NCI-H2171 treated with DMSO at 0.1 percent for 48 hours (cell line): ENCODE results near the gene ADAMTS2.

Source experiments
- DNase-seq: peaks from one replicate; lab custom pipeline; 2025; lab: John Stamatoyannopoulos, UW

Gene ADAMTS2

DNA sequence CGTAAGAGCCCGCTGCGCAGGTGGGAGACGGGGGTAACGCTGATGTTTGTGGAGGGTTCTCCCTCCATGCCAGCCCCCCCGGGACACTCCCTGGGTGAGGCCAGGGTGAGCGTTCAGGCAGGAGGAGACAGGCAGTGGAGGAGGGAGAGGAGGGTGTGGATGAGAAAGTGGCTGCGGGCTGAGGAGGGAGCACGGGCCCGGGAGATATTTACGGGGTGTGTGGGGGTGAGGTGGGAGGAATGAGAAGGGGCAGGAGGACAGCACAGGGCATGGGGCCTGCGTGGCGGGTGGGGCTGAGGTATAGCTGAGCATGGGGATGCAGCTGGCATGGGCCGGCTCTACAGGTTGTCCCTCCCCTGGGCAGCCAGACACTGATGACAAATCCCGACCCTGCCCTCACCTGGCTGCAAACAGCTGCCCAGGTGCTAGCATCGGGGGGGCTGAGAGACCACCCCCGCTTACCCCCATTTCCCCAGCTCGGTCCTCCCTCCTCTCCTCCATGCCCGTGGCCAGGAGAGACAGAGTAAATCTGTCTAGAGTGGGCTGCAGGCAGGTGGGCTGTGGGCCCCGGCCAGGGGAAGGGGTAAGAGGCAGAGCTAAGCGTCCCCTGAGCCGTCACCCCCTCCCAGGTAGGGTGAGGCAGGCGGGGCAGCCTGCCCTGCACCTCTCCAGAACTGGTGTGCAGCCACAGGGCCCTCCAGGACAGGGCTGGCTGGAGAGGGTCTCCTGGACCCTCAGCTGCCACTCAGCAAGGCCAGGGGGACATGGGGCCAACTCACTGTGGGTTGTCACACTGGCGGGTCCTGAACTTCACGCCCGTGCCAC is 205.9 kb downstream of the ADAMTS2 start:
- no peak for DNase-seq

- no peak for DNase-seq
Measured at GRCh38 chr5:179138568-179138925, 206.7 kb downstream of the ADAMTS2 start.

- DNase-seq: peak; percentile 2
Measured at GRCh38 chr5:179137643-179138567, 207.4 kb downstream of the ADAMTS2 start.

DNA sequence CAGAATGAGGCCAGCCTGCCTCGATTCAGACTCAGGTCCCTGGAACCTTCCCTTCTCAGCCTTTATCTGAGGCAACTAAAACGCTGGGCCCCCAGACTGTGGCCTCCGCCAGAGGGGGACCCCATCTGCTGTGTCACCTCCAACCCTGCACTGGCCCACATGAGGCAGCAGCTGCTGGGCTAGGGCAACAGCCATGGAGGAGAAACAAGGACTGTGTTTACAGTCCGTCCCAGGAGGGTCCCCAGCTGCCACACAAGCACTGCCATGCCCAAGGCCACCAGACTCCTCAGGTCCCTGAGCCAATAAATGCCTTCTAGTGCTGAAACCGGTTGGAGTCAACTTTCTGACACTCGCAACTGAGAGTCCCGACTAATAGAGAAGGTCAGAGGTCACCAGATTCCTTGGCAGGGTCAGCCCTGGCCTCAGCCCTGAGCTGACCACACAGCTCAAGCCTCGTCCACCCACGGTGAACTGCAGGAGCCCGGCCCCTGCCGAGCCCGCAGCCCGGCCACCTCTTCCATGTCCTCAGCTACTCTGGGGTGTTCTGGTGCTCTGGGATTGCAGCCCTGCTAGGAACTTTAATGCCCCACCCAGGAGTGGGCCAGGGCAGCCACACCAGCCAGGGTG is 208.1 kb downstream of the ADAMTS2 start:
- no peak for DNase-seq

DNA sequence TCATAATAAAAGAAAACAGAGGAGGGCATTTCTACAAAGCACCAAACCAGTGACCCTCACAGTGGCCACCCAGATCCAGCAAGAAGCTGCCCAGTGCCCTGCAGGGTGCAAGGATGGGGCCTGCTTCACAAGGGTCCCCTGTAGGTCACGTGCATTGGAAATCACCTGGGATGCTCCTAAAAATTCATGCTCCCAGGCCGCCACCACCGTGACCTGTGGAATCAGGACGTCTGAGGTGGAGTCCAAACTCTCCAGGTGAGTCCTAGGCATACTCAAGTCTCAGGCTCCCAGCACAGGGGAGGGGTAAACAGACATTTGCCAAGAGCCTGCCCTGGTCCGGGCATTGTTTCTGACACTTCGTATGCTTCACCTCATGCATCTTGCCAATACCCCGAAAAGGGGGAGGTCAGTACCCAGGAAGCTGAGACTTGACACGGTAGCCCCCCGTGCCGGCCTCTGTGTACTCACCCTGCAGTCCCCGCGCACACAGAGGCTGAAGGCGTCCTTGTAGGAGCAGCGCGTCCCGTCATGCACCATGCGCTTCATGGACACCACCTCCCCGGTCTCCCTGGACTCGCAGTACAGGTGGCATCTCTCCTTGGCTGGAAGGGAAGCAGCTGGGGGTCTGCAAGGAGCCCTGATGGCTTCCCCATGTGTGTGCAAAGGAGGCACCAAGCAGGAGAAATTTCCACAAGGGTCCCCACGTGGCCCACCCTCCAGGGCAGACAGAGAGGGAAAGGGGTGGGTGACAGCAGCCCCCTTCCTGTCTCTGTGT is 209.6 kb downstream of the ADAMTS2 start:
- DNase-seq: no peak

- no peak for DNase-seq
Measured at GRCh38 chr5:179135006-179135405, 210.3 kb downstream of the ADAMTS2 start.

DNA sequence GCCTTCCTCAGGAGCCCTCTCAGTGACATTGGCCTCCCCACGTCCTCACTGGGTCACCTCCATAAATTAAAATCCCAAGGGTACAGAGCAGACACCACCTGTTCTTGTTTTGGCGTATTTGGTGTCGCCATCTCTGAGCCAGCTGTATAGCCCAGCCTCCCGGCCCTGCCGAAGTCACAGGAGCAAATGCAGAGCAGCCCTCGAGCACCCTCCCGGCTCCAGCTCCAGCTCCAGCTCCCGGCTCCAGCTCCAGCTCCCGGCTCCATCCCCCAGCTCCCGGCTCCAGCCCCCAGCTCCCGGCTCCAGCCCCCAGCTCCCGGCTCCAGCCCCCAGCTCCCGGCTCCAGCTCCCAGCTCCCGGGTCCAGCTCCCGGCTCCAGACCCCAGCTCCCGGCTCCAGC is 210.8 kb downstream of the ADAMTS2 start:
- no peak for DNase-seq

DNA sequence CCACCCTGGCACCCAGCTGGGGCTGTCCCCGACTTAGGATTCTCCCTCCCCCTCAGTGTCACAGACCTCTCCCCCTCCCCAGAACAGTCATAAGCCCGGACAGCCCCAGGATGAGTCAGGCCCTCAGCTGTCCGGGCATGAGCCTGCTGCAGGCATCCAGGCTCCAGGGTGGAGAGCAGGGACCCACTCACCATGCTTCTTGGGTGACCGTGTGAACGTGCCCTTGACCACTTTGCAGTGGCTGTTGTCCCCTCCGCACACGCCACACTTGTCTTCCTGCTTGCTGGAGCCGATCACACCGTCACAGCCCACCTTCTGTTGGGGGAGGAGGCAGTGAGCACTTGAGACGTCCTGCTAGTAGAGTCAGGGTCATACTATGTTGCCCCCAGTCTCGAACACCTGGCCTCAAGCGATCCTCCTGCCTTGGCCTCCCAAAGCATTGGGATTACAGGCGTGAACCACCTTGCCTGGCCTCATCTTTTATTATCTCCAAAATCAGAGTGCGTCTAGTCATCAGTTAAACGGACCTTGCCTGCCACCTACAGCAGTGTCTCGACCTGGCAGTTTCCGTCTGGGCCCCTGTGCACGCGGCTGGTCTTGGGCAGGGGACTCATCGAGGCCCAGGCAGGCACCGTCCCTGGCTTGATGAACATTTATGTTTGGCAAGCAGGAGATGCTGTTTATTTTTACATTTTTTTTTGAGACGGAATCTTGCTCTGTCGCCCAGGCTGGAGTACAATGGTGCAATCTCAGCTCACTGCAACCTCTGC is 212.5 kb downstream of the ADAMTS2 start:
- no peak for DNase-seq

- no peak for DNase-seq
Measured at GRCh38 chr5:179131886-179132585, 213.2 kb downstream of the ADAMTS2 start.

- no peak for DNase-seq
Measured at GRCh38 chr5:179131321-179131835, 213.9 kb downstream of the ADAMTS2 start.

DNA sequence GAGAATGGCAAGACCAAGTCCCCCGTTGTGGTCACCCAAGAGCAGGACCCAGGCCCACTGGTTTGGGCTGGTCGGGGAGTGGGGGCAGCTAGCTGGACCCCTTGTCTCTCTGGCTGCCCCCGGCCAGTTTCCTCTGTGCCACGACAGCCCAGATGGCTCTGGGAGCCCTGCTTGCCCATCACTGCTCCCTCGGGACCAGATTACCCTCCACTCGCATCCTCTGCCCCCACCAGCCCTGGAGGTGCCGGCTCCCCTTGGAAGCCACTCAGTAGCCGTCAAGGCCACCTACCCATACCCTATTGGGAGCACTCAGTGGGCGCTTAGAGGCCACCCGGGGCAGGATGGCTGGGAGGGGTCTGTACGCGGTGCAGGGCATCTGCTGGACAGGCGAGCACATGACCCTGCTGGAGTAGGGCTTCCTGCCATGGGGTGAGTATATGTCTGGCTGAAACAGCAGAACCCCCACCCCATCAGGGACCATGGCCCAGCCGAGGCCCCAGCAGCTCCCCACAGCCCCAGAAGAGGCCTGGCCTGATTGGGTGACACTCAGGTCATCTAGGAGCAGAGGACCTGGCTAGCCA is 215.1 kb downstream of the ADAMTS2 start:
- DNase-seq: no peak

DNA sequence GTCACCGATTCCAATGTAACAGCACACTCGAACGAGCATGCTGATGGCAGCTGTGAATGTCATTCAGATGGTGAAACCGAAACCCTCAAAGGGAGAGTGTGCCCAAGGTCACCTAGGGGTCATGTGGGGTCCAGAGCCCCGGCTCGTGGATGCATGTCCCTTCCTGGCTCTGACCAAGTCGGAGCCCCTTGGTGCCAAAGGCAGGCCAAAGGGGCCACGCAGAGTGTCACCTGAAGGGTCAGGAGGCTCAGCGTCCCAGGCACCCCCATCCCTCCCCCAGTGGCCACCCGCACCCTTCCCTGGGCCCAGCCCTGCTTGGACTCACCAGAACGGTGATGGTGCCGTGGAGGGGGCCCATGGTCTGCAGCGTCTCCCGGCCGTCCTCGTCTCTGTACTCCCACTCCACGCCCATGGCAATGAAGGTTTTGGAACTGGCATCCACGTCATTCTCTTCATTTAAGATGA is 215.6 kb downstream of the ADAMTS2 start:
- DNase-seq: no peak

GRCh38 chr5:179128976-179129375 is 216.3 kb downstream of the ADAMTS2 start:
- no peak for DNase-seq

DNA sequence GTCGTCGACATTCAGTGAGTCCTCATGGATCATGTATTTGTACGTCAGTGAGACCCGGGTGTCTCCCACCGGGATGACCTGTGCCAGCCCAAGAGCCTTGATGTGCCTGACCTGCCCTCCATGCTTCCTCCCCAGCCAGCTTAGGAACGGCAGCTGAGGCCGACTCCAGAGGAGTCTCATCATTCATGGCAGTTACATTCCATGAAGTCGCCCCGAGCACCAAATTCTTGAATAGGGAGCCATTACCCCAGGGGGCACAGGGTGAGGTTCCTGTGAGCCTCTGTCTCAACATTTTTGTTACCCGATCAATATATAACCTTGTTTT is 217.3 kb downstream of the ADAMTS2 start:
- DNase-seq: no peak

- DNase-seq: no peak
Measured at GRCh38 chr5:179127136-179128040, 217.9 kb downstream of the ADAMTS2 start.

DNA sequence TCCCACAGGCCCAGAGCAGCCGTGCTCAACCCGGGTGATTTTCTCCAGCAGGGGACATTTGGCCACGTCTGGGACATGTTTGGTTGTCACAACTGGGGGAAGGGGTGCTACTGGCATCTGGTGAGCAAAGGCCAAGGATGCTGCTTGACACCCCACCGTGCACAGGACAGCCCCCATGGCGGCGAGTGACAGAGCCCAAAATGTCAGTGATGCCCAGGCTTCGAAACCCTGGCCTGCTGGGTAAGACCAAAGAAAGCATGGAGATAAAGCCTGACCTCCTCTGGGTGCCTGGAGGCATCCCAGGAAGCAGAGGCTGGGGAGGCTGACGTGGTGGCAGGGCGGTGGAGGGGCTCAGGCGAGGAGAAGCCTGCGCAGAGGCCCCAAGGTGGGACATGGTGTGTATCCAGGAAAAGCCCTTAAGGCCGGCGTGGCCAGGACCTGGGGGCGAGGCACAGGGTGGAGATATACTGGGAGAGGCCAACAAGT is 218.7 kb downstream of the ADAMTS2 start:
- no peak for DNase-seq

DNA sequence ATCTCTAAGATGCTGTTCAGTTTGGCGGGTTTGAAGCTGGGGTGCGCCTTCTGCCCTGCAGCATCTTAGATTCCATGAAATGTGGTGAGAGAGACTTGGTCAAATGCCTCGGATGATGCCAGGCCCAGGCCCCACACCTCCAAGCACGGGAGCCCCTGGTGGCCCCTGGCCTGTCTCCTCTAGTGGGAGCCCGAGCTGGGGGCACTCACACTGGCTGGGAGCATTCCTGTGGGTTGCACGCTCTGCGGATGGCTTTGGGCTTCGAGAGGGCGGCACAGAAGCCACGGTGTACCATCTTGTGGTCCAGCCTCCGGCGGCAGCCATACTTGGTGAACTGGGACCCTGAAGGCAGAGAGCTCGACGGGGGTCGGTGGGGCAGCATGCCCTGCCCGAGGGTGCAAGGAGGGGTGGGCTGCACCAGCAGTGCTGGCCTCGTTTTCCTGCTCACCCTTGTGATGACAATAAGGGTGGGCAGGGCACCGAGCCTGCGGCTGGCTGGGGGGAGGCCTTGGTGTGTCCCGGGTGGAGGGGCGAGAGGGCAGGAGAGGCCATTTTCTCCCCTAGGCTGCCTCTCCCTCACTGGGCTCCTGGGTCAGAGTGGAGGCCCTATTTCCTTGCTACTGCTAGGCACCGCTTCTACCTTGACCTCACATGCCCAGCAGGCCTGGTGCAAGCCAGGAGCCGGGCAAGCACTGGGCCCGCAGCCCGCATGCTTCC is 219.3 kb downstream of the ADAMTS2 start:
- DNase-seq: no peak
